NCI-H345 treated with DMSO at 0.1 percent for 48 hours (cell line): ENCODE measurements around the gene N4BP2L1.
"Not testable (repeated sequence)": the region's sequence is repeated elsewhere in the genome, so short reads cannot be mapped to it uniquely, and the experiment has no call there.

ENCODE experiments used
- DNase-seq: peaks from one replicate; lab custom pipeline; 2025; ENCODE audit not compliant: unreplicated experiment; lab: John Stamatoyannopoulos, UW

Gene N4BP2L1

DNA sequence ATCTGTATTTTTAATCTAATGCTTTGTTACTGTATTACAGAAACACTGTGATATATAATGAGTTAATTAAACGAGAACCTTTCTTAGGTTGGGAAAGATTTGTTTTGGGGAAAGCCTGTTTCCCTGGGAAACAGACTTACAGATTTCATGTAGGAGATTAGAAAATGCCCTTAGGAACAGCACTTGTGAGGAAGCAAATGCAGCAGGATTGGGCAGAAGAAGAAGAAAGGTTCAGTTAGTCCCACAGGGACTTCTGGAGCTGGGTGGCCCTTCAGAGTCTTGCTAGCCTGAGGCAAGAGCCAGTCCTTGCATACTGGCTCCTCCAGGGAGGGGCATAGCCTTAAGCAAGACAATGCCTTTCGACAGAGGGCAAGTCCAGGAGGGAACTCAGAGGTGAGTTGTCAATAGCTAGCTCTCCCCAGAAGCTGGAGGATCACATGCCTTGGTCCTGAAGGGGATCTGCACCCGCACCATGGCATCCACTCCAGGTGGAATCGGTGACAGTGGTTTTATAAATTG, 36.8 kb downstream of the N4BP2L1 start:
- DNase-seq: no peak

GRCh38 chr13:32390484-32390883, 37.4 kb downstream of the N4BP2L1 start:
- no peak for DNase-seq

- DNase-seq: no peak
Observed at GRCh38 chr13:32390048-32390447, 37.9 kb downstream of the N4BP2L1 start.

DNA sequence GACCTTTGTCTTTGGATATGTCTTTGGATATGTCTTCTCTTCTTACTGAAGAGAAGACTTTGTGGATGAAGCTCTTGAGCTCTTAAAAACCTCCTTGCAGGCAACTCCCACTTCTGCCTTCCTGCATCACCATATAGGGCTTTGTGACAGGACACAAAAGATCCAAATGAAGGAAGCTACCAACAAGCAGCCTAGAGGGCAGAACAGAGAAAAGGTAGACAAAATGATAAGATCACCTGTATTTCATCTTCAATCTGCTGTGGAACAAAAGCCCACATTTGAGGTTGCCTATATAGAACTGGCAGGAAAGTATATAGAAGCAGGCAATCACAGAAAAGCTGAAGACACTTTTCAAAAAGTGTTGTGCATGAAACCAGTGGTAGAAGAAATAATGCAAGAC, 42.5 kb downstream of the N4BP2L1 start:
- no peak for DNase-seq

DNA sequence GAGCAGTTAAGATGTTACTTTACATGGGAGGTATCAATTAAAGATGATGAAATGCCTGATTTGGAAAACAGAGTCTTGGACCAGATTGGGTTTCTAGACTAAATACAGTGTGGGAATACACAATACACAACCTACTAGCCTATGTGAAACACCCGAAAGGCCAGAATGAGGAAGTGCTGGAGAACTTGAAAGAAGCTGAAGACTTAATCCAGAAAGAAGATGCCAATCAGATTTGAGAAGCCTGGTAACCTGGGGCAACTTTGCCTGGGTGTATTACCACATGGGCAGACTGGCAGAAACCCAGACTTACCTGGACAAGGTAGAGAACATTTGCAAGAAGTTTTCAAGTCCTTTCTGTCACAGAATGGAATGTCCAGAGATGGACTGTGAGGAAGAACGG, 43.2 kb downstream of the N4BP2L1 start:
- DNase-seq: no peak

DNA sequence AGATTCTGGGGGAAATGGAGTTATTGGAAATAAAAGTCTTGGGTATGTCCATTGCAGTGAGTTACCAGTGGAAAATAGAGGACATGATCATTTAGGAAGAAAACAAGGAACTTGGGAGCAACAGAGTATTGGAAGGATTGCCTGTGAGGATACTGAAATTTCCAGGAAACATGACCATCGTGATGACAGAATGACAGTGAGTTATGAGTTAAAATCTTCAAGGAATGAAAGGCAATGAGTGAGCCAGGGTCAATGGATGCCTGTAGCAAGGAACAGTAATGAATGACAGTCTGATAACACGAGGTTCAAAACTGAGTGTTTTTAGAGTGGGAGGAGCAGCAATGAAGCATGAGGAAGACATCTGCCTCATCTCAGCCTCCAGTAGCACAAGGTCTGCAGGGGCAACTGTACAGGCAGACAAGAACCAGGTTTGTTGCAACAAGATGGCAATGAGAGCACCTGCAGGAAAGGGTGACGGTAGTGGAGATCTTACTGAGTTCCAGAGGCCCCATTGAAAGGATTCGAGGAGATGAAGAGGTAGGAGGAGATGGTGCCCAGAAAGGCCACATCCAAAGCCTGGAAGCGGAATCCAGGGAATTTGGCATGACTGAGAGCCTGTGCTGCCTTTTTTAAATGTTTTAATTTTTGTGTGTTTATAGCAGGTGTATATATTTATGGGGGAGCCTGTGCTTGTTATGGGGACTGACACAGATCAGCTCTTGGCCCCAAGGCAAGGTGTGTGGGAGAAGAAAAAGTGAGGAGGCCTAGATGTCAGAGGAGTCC, 43.9 kb downstream of the N4BP2L1 start:
- no peak for DNase-seq

DNA sequence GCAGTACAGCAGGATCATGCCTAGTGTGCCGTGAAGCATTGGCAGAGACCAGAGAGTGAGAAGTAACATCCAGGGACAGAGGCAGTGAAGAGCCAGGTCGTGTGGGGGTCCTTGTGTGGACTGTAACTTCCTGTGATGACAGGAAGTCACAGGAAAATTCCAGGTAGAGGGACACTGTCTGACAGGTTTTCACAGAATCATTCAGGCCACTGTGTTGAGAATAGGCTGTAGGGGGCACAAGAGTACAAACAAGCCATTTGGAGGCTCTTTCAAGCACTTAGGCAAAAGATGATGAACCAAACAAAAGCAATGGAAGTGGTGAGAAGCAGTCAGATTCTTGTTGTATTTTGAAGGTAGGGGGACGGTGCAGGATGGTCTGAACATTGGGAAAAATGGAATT, 46.4 kb downstream of the N4BP2L1 start:
- no peak for DNase-seq

GRCh38 chr13:32378012-32378411, 49.9 kb downstream of the N4BP2L1 start:
- no peak for DNase-seq

DNA sequence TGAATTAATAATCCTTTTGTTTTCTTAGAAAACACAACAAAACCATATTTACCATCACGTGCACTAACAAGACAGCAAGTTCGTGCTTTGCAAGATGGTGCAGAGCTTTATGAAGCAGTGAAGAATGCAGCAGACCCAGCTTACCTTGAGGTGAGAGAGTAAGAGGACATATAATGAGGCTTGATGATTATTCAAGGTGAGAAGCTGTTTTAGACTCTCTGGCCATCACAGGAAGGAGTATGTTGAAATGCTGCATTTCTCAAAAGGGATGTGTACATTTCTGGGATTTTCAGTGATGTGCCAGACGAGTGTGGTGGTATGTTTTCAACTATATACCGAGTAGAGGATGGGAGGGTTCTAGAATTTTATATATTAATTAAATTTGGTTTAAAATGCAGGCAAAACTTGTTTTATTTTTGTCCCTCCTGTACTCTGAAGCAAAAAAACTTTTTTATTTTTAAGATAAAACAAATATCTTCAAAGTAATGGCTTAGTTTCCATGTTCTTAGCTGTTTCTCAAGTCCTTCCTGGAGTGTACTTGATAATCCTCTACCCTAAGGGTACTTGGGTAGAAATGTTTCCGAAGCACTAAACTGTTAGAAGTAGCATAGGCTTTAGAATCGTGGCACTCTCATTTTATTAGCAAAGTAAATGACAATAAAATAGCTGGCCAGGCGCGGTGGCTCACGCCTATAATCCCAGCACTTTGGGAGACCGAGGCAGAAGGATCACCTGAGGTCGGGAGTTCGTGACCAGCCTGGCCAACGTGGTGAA, 51.1 kb downstream of the N4BP2L1 start:
- DNase-seq: no peak

- DNase-seq: no peak
Observed at GRCh38 chr13:32370805-32371204, 57.1 kb downstream of the N4BP2L1 start.

DNA sequence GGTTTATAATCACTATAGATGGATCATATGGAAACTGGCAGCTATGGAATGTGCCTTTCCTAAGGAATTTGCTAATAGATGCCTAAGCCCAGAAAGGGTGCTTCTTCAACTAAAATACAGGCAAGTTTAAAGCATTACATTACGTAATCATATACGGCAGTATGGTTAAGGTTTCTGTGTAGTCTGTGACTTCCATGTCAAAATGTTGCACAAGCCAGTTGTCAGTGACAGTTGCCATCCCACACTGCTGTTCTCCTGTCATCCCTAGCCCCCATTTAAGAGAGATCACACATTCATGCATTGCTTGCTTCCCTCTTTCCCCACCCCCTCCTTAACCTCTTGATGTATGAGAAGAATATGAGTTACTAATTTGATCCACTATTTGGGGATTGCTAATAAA, 65.4 kb downstream of the N4BP2L1 start:
- no peak for DNase-seq

GRCh38 chr13:32355935-32356334, 72.0 kb downstream of the N4BP2L1 start:
- not testable (repeated sequence) for DNase-seq

- no peak for DNase-seq
Observed at GRCh38 chr13:32354040-32354439, 73.9 kb downstream of the N4BP2L1 start.

DNA sequence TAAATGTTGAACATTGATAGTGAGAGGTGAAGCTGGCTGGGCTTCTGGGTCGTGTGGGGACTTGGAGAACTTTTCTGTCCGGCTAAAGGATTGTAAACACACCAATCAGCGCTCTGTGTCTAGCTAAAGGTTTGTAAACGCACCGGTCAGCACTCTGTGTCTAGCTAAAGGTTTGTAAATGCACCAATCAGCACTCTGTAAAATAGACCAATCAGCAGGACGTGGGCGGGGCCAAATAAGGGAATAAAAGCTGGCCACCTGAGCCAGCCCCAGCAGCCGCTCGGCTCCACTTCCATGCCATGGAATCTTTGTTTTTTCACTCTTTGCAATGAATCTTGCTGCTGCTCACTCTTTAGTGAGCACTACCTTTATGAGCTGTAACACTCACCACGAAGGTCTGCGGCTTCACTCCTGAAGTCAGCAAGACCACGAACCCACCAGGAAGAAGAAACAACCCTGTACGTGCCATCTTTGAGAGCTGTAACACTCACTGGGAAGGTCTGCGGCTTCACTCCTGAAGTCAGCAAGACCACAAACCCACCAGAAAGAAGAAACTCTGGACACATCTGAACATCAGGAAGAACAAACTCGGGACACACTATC, 77.0 kb downstream of the N4BP2L1 start:
- not testable (repeated sequence) for DNase-seq
